PC-9 (cell line): ENCODE data around the gene PRAC2. TPM values are rescaled to one million over a fixed set of nuclear protein-coding genes. Genes with fewer than 3 reads are reported as not detected.

Experiments used
- BruUV-seq: library from RNA; stranded (reverse); fragments of 400-500 nt; replicated peaks from 2 replicates; lab custom pipeline; 2021; lab: Mats Ljungman, UMichigan
- CTCF ChIA-PET: fragments of 300-600 bp; sonication (Branson Sonifier 250); formaldehyde crosslinking; loops from one replicate; lab custom pipeline; 2022; ENCODE audit warnings: antibody characterized with exemption; lab: Charles Lee
- POLR2A ChIA-PET: fragments of 300-600 bp; sonication (Branson Sonifier 250); formaldehyde crosslinking; loops from one replicate; lab custom pipeline; 2022; ENCODE audit warnings: antibody characterized with exemption; ENCODE audit not compliant: unreplicated experiment; lab: Charles Lee
- DNase-seq, 2 experiments: peaks; one replicate each; pipeline versions ENCODE4 v3.0.0 to v3.0.0-alpha.2; 2015 to 2022; ENCODE audit warnings: mixed read lengths in 1 of 2
- H2AFZ ChIP-seq: fragments of 200-600 bp; sonication (generic); 2 replicates; pipeline ENCODE4 v1.8.1; 2017; ENCODE audit warnings: antibody characterized with exemption
- H3F3A ChIP-seq: fragments of 200-600 bp; sonication (generic); 2 replicates; pipeline ENCODE4 v1.8.1; 2017; ENCODE audit warnings: antibody characterized with exemption, mild to moderate bottlenecking, low read depth; ENCODE audit not compliant: insufficient read depth
- H3K27ac ChIP-seq: fragments of 200-600 bp; sonication (generic); 2 replicates; pipeline ENCODE4 v1.6.1; 2016; ENCODE audit warnings: mixed run types
- H3K27me3 ChIP-seq: fragments of 200-600 bp; sonication (generic); 2 replicates; pipeline ENCODE4 v1.6.1; 2016; ENCODE audit warnings: low read depth, mixed run types; ENCODE audit not compliant: insufficient read depth
- H3K36me3 ChIP-seq: fragments of 200-600 bp; sonication (generic); 2 replicates; pipeline ENCODE4 v1.6.1; 2016; ENCODE audit warnings: low read depth, mixed run types
- H3K4me1 ChIP-seq: fragments of 200-600 bp; sonication (generic); replicated peaks from 2 replicates; pipeline ENCODE4 v1.6.1; 2016; ENCODE audit warnings: mixed run types; ENCODE audit not compliant: insufficient read depth
- H3K4me2 ChIP-seq: fragments of 200-600 bp; sonication (generic); 2 replicates; pipeline ENCODE4 v1.6.1; 2017; ENCODE audit warnings: mixed run types
- H3K4me3 ChIP-seq: fragments of 200-600 bp; sonication (generic); 2 replicates; pipeline ENCODE4 v1.6.1; 2016; ENCODE audit warnings: mixed run types
- H3K79me2 ChIP-seq: fragments of 200-600 bp; sonication (generic); 2 replicates; pipeline ENCODE4 v1.6.1; 2017; ENCODE audit warnings: low read depth, mixed run types
- H3K9me2 ChIP-seq: fragments of 200-600 bp; sonication (generic); 2 replicates; pipeline ENCODE4 v1.8.1; 2017; ENCODE audit warnings: mild to moderate bottlenecking; ENCODE audit not compliant: insufficient read depth
- H3K9me3 ChIP-seq: fragments of 200-600 bp; sonication (generic); 2 replicates; pipeline ENCODE4 v1.8.1; 2016; ENCODE audit warnings: low read depth; ENCODE audit not compliant: insufficient read depth
- H4K20me1 ChIP-seq: fragments of 200-600 bp; sonication (generic); 2 replicates; pipeline ENCODE4 v1.8.1; 2017; ENCODE audit not compliant: insufficient read depth
- CTCF ChIP-seq: fragments of 200-600 bp; sonication (generic); conservative IDR thresholded peaks from 2 replicates; pipeline ENCODE4 v1.6.1; 2017; ENCODE audit warnings: mixed run types, antibody characterized with exemption, mild to moderate bottlenecking, moderate library complexity
- EZH2 ChIP-seq: fragments of 200-600 bp; sonication (generic); IDR thresholded peaks from 2 replicates; pipeline ENCODE4 v1.8.0; 2017; ENCODE audit warnings: antibody characterized with exemption, low read depth
- intact Hi-C: fragments of 100-400 bp; cut with micrococcal nuclease; formaldehyde crosslinking; loops from one replicate; pipeline ENCODE4 v1.10.0; 2022; ENCODE audit not compliant: unreplicated experiment
- total RNA-seq: library from RNA; stranded (reverse); gene quantifications from 2 replicates; pipeline ENCODE4 v1.2.3, GENCODE V29; 2021

The PRAC2 gene
- total RNA-seq, 1 experiment from 2014 or later, result not detected

GRCh38 chr17:48692049-48692448 is 30.9 kb upstream of the PRAC2 start:
- no peaks in the 10 kb centered on the region for H3F3A ChIP-seq
- H3K9me2 ChIP-seq, result no peaks in the 10 kb centered on the region
- no peaks in the 10 kb centered on the region for H3K79me2 ChIP-seq
- CTCF ChIA-PET, result no interaction called here
- POLR2A ChIA-PET, result no interaction called here
- H3K27ac ChIP-seq, result no peak overlapping the region
- H3K36me3 ChIP-seq, result no peaks in the 10 kb centered on the region
- BruUV-seq, result no TSS peak
- H3K9me3 ChIP-seq, result no peaks in the 10 kb centered on the region
- peaks cover 13% of the 10 kb centered on the region; the same call in 1 of the 2 replicates for H3K27me3 ChIP-seq
- no peaks in the 10 kb centered on the region for H4K20me1 ChIP-seq
- H3K4me3 ChIP-seq, result no peak overlapping the region
- no peaks in the 10 kb centered on the region for H3K4me1 ChIP-seq
- DNase-seq, result no peak
- TF ChIP-seq EZH2 (no peak), CTCF (no peak)
- intact Hi-C loops, result no loop called here
- no peak overlapping the region for H3K4me2 ChIP-seq
- H2AFZ ChIP-seq, result no peak overlapping the region

- ChIA-PET POLR2A (no interaction called here), CTCF (interaction anchor here (0.7 kb wide), 1 partner anchor 196 kb away, joined by 3 read pairs; no protein-coding TSS in a partner anchor)
- no peaks in the 10 kb centered on the region for H4K20me1 ChIP-seq
- H3K4me3 ChIP-seq, result no peak overlapping the region
- H3K4me2 ChIP-seq, result no peak overlapping the region
- H3F3A ChIP-seq, result no peaks in the 10 kb centered on the region
- no peaks in the 10 kb centered on the region for H3K79me2 ChIP-seq
- no peak for DNase-seq
- H3K9me2 ChIP-seq, result no peaks in the 10 kb centered on the region
- no peaks in the 10 kb centered on the region for H3K4me1 ChIP-seq
- TF ChIP-seq EZH2 (no peak), CTCF (no peak)
- H2AFZ ChIP-seq, result no peak overlapping the region
- intact Hi-C loops, result no loop called here
- BruUV-seq, result no TSS peak
- no peaks in the 10 kb centered on the region for H3K9me3 ChIP-seq
- peaks cover 13% of the 10 kb centered on the region; the same call in 1 of the 2 replicates for H3K27me3 ChIP-seq
- no peaks in the 10 kb centered on the region for H3K36me3 ChIP-seq
- no peak overlapping the region for H3K27ac ChIP-seq
Observed at GRCh38 chr17:48693178-48693577, 29.8 kb upstream of the PRAC2 start.

GRCh38 chr17:48701864-48702532 is 21.0 kb upstream of the PRAC2 start:
- H3K4me3 ChIP-seq, result no peak overlapping the region
- H3K36me3 ChIP-seq, result no peaks in the 10 kb centered on the region
- no peaks in the 10 kb centered on the region for H3K79me2 ChIP-seq
- no peak overlapping the region for H2AFZ ChIP-seq
- no peak overlapping the region for H3K27ac ChIP-seq
- H3K9me3 ChIP-seq, result no peaks in the 10 kb centered on the region
- H3F3A ChIP-seq, result no peaks in the 10 kb centered on the region
- CTCF ChIA-PET, result no interaction called here
- no TSS peak for BruUV-seq
- H3K9me2 ChIP-seq, result no peaks in the 10 kb centered on the region
- POLR2A ChIA-PET, result no interaction called here
- H4K20me1 ChIP-seq, result no peaks in the 10 kb centered on the region
- H3K27me3 ChIP-seq, result peaks cover 74% of the 10 kb centered on the region
- DNase-seq, result no peak
- intact Hi-C loops, result no loop called here
- H3K4me2 ChIP-seq, result no peak overlapping the region
- no peak for TF ChIP-seq EZH2
- TF ChIP-seq CTCF, result no peak
- H3K4me1 ChIP-seq, result no peaks in the 10 kb centered on the region
